K562 (cell line): ENCODE data around the gene USP2. TPM values are rescaled to one million over a fixed set of nuclear protein-coding genes. Genes with fewer than 3 reads are reported as not detected.

Experiments used
- CTBP1 ChIP-seq: fragments of 450-650 bp; IDR thresholded peaks from 2 replicates; pipeline ENCODE4 v1.6.1; 2016; ENCODE audit warnings: borderline replicate concordance
- HDAC8 ChIP-seq: fragments of 450-650 bp; IDR thresholded peaks from 2 replicates; pipeline ENCODE4 v1.6.1; 2016; ENCODE audit warnings: mild to moderate bottlenecking, missing genetic modification characterization, moderate library complexity, missing compliant biosample characterization
- HOXB6 ChIP-seq: fragments of 250-450 bp; sonication (Bioruptor Pico); IDR thresholded peaks from 2 replicates; pipeline ENCODE4 v1.5.1; 2022; ENCODE audit warnings: mild to moderate bottlenecking, borderline replicate concordance
- KLF13 ChIP-seq: fragments of 450-650 bp; IDR thresholded peaks from 2 replicates; pipeline ENCODE4 v1.6.1; 2016; ENCODE audit warnings: missing genetic modification characterization, low read depth, mild to moderate bottlenecking, missing compliant biosample characterization, moderate library complexity, borderline replicate concordance
- MAZ ChIP-seq, 2 experiments: fragments of 450-650 bp in 1 of 2; sonication (generic) in 1 of 2; formaldehyde crosslinking; IDR thresholded peaks in 1 of 2; conservative IDR thresholded peaks in 1 of 2; 2 replicates each; pipeline versions ENCODE4 v1.4.0 to v1.5.0; 2020; ENCODE audit warnings: mild to moderate bottlenecking in 1 of 2, missing genetic modification reagents in 1 of 2
- MYBL2 ChIP-seq, 2 experiments: fragments of 450-650 bp in 1 of 2; sonication (generic) in 1 of 2; formaldehyde crosslinking in 1 of 2; IDR thresholded peaks; 2 replicates each; pipeline versions ENCODE4 v1.6.1 to v1.8.1; 2017 to 2022; ENCODE audit warnings: borderline replicate concordance in 1 of 2, inconsistent platforms in 1 of 2, low read depth in 1 of 2, mild to moderate bottlenecking in 1 of 2, missing genetic modification reagents in 1 of 2, moderate library complexity in 1 of 2
- NCOA1 ChIP-seq: fragments of 450-650 bp; IDR thresholded peaks from 2 replicates; pipeline ENCODE4 v1.6.1; 2016; ENCODE audit warnings: low read depth
- PPARD ChIP-seq: fragments of 250-450 bp; sonication (Bioruptor Pico); IDR thresholded peaks from 2 replicates; pipeline ENCODE4 v1.8.0; 2022; ENCODE audit warnings: inconsistent platforms, mild to moderate bottlenecking, moderate library complexity
- PTBP1 ChIP-seq: fragments of 200-400 bp; formaldehyde crosslinking; IDR thresholded peaks from 2 replicates; pipeline ENCODE4 v1.6.1; 2017; ENCODE audit warnings: low read depth, low read length
- RBM14 ChIP-seq: fragments of 200-400 bp; formaldehyde crosslinking; IDR thresholded peaks from 2 replicates; pipeline ENCODE4 v1.6.1; 2018; ENCODE audit warnings: low read depth, mild to moderate bottlenecking, low read length, moderate library complexity, borderline replicate concordance; ENCODE audit not compliant: insufficient read depth
- SMAD2 ChIP-seq: fragments of 150-350 bp; IDR thresholded peaks from 2 replicates; pipeline ENCODE4 v1.6.1; 2014; ENCODE audit warnings: low read depth, mild to moderate bottlenecking, low read length
- SRSF9 ChIP-seq: fragments of 200-400 bp; formaldehyde crosslinking; IDR thresholded peaks from 2 replicates; pipeline ENCODE4 v1.6.1; 2017; ENCODE audit warnings: low read depth, low read length, borderline replicate concordance
- TAL1 ChIP-seq: fragments of 450-650 bp; IDR thresholded peaks from 2 replicates; pipeline ENCODE4 v1.6.1; 2016; ENCODE audit warnings: mild to moderate bottlenecking
- TCF3 ChIP-seq: sonication (generic); formaldehyde crosslinking; IDR thresholded peaks from 2 replicates; pipeline ENCODE4 v1.4.0; 2020; ENCODE audit warnings: mild to moderate bottlenecking, missing genetic modification reagents
- YBX1 ChIP-seq: fragments of 450-650 bp; IDR thresholded peaks from 2 replicates; pipeline ENCODE4 v1.7.1; 2016; ENCODE audit warnings: mild to moderate bottlenecking
- ZC3H4 ChIP-seq: sonication (generic); formaldehyde crosslinking; IDR thresholded peaks from 2 replicates; pipeline ENCODE4 v1.9.0; 2021; ENCODE audit warnings: missing genetic modification reagents, borderline replicate concordance
- ZNF212 ChIP-seq: fragments of 450-650 bp; formaldehyde crosslinking; IDR thresholded peaks from 2 replicates; pipeline ENCODE4 v1.4.0; 2020; ENCODE audit warnings: mild to moderate bottlenecking
- ZNF347 ChIP-seq: fragments of 450-650 bp; formaldehyde crosslinking; IDR thresholded peaks from 2 replicates; pipeline ENCODE4 v1.4.0; 2020; ENCODE audit warnings: low read depth, mild to moderate bottlenecking, moderate library complexity
- ZNF449 ChIP-seq: fragments of 250-450 bp; sonication (Bioruptor Pico); IDR thresholded peaks from 2 replicates; pipeline ENCODE4 v1.8.0; 2022; ENCODE audit warnings: moderate library complexity, mild to moderate bottlenecking, inconsistent platforms
- ZNF780A ChIP-seq: fragments of 250-450 bp; sonication (Bioruptor Pico); IDR thresholded peaks from 2 replicates; pipeline ENCODE4 v1.5.0; 2021; ENCODE audit warnings: mild to moderate bottlenecking
- polyA plus RNA-seq, 8 experiments: library from polyadenylated mRNA; depleted of rRNA in 4 of 8; stranded (reverse) in 5 of 8; unstranded in 3 of 8; fragments of >200 nt; fragmentation: Nextera tagmentation in 2 of 8; fragmentation: Illumina TruSeq in 1 of 8; extraction: Ambion mirVana in 2 of 8; extraction: Trizol in 1 of 8; gene quantifications; 2 replicates each; pipeline versions ENCODE4 v1.2.1 to v1.2.3, GENCODE V29; 2011 to 2014; ENCODE audit warnings: inconsistent platforms in 1 of 8, missing spikeins in 1 of 8
- total RNA-seq, 7 experiments: library from RNA; depleted of rRNA in 6 of 7; stranded (reverse); fragments of >200 nt in 6 of 7; fragmentation: Illumina TruSeq in 2 of 7; extraction: Trizol in 2 of 7; gene quantifications; 2 replicates each; pipeline versions ENCODE4 v1.2.1 to v1.2.3, GENCODE V29; 2011 to 2021; ENCODE audit warnings: low replicate concordance in 1 of 7
- TF ChIP-seq, protein P1 (sequence below): fragments of 450-650 bp; IDR thresholded peaks from 2 replicates; pipeline ENCODE4 v1.6.1; 2016; ENCODE audit warnings: missing biosample characterization, missing genetic modification characterization
- TF ChIP-seq, protein P2 (sequence below): sonication (generic); formaldehyde crosslinking; IDR thresholded peaks from 2 replicates; pipeline ENCODE4 v1.8.1; 2023; ENCODE audit warnings: mild to moderate bottlenecking, missing genetic modification reagents
- TF ChIP-seq, protein P3 (sequence below): fragments of 250-450 bp; sonication (Bioruptor Pico); IDR thresholded peaks from 2 replicates; pipeline ENCODE4 v1.8.0; 2022; ENCODE audit warnings: moderate library complexity, mild to moderate bottlenecking, inconsistent platforms
- TF ChIP-seq, protein P4 (sequence below): fragments of 200-800 bp; sonication (Bioruptor generic); IDR thresholded peaks from 2 replicates; pipeline ENCODE4 v1.6.1; 2017; ENCODE audit warnings: missing genetic modification characterization, missing compliant biosample characterization

USP2 gene
- total and polyA plus RNA-seq, 9 of the 15 experiments (the other 6 are each of a cell fraction or from before 2014, with no cell fraction given) = 2.8 to 16.9 (median 3.9) TPM

- TF ChIP-seq TCF3 (CRISPR knock-in tag) (peak; percentile 77), ZC3H4 (no peak), NCOA1 (no peak), ZNF347 (no peak), ZNF212 (CRISPR knock-in tag) (no peak), HDAC8 (no peak), HOXB6 (CRISPR knock-in tag) (no peak), MAZ (CRISPR knock-in tag; conservative IDR thresholded peaks at IDR 0.05 in 1 of 2, IDR thresholded peaks at IDR 0.05 in 1 of 2) (no peak), PTBP1 (no peak), KLF13 (tag) (no peak), CTBP1 (peak; percentile 75), TAL1 (peak; percentile 70), YBX1 (no peak), PPARD (CRISPR knock-in tag) (no peak), SRSF9 (no peak), ZNF780A (no peak), RBM14 (no peak), SMAD2 (no peak), ZNF449 (CRISPR knock-in tag) (no peak), MYBL2 (IDR thresholded peaks at IDR 0.05; ENCODE audit: low read depth) (no peak), MYBL2 (CRISPR knock-in tag; IDR thresholded peaks at IDR 0.05; ENCODE audit: borderline replicate concordance) (no peak)
- TF ChIP-seq, protein P1, sequence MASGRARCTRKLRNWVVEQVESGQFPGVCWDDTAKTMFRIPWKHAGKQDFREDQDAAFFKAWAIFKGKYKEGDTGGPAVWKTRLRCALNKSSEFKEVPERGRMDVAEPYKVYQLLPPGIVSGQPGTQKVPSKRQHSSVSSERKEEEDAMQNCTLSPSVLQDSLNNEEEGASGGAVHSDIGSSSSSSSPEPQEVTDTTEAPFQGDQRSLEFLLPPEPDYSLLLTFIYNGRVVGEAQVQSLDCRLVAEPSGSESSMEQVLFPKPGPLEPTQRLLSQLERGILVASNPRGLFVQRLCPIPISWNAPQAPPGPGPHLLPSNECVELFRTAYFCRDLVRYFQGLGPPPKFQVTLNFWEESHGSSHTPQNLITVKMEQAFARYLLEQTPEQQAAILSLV = no peak
- TF ChIP-seq, protein P2, sequence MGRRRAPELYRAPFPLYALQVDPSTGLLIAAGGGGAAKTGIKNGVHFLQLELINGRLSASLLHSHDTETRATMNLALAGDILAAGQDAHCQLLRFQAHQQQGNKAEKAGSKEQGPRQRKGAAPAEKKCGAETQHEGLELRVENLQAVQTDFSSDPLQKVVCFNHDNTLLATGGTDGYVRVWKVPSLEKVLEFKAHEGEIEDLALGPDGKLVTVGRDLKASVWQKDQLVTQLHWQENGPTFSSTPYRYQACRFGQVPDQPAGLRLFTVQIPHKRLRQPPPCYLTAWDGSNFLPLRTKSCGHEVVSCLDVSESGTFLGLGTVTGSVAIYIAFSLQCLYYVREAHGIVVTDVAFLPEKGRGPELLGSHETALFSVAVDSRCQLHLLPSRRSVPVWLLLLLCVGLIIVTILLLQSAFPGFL (CRISPR knock-in tag) = no peak
- TF ChIP-seq, protein P3, sequence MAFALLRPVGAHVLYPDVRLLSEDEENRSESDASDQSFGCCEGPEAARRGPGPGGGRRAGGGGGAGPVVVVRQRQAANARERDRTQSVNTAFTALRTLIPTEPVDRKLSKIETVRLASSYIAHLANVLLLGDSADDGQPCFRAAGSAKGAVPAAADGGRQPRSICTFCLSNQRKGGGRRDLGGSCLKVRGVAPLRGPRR (CRISPR knock-in tag) = no peak
- TF ChIP-seq, protein P4, sequence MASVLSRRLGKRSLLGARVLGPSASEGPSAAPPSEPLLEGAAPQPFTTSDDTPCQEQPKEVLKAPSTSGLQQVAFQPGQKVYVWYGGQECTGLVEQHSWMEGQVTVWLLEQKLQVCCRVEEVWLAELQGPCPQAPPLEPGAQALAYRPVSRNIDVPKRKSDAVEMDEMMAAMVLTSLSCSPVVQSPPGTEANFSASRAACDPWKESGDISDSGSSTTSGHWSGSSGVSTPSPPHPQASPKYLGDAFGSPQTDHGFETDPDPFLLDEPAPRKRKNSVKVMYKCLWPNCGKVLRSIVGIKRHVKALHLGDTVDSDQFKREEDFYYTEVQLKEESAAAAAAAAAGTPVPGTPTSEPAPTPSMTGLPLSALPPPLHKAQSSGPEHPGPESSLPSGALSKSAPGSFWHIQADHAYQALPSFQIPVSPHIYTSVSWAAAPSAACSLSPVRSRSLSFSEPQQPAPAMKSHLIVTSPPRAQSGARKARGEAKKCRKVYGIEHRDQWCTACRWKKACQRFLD (CRISPR knock-in tag) = no peak
Measured at GRCh38 chr11:119378851-119379465, 2.5 kb downstream of the USP2 start (continued).
